ENCODE measurements around the gene PBX1.

The PBX1 gene

GRCh38 chr1:164589961-164590507 lies 31.1 kb downstream of the PBX1 start:
- no peak for DNase-seq (ENCODE audit: low read depth)
- no peak for TF ChIP-seq CTCF (IDR thresholded peaks at IDR 0.05; ENCODE audit: low read depth, low read length, missing control alignments)
- no peak overlapping the region for H3K4me3 ChIP-seq (ENCODE audit: low read depth, low read length)

GRCh38 chr1:164590592-164590991 lies 31.6 kb downstream of the PBX1 start:
- no peak for DNase-seq (ENCODE audit: low read depth)
- no peak for TF ChIP-seq CTCF (IDR thresholded peaks at IDR 0.05; ENCODE audit: low read depth, low read length, missing control alignments)
- H3K4me3 ChIP-seq (ENCODE audit: low read depth, low read length), result no peak overlapping the region

- no peak overlapping the region for H3K4me3 ChIP-seq (ENCODE audit: low read depth, low read length)
- no peak for DNase-seq (ENCODE audit: low read depth)
- TF ChIP-seq CTCF (IDR thresholded peaks at IDR 0.05; ENCODE audit: low read depth, low read length, missing control alignments), result no peak
Measured at GRCh38 chr1:164591858-164592257, 32.9 kb downstream of the PBX1 start.

GRCh38 chr1:164592634-164593033 lies 33.6 kb downstream of the PBX1 start:
- no peak for TF ChIP-seq CTCF (IDR thresholded peaks at IDR 0.05; ENCODE audit: low read depth, low read length, missing control alignments)
- no peak for DNase-seq (ENCODE audit: low read depth)
- H3K4me3 ChIP-seq (ENCODE audit: low read depth, low read length), result no peak overlapping the region

GRCh38 chr1:164595212-164595611 lies 36.2 kb downstream of the PBX1 start:
- no peak for TF ChIP-seq CTCF (IDR thresholded peaks at IDR 0.05; ENCODE audit: low read depth, low read length, missing control alignments)
- no peak overlapping the region for H3K4me3 ChIP-seq (ENCODE audit: low read depth, low read length)
- no peak for DNase-seq (ENCODE audit: low read depth)

- H3K4me3 ChIP-seq (ENCODE audit: low read depth, low read length), result no peak overlapping the region
- DNase-seq (ENCODE audit: low read depth), result no peak
- TF ChIP-seq CTCF (IDR thresholded peaks at IDR 0.05; ENCODE audit: low read depth, low read length, missing control alignments), result no peak
Measured at GRCh38 chr1:164596172-164596571, 37.2 kb downstream of the PBX1 start.

GRCh38 chr1:164598719-164599118 lies 39.7 kb downstream of the PBX1 start:
- H3K4me3 ChIP-seq (ENCODE audit: low read depth, low read length), result no peak overlapping the region
- DNase-seq (ENCODE audit: low read depth), result no peak
- no peak for TF ChIP-seq CTCF (IDR thresholded peaks at IDR 0.05; ENCODE audit: low read depth, low read length, missing control alignments)
